ENCODE results near the gene IPO11.
"Not testable (repeated sequence)": the region's sequence is repeated elsewhere in the genome, so short reads cannot be mapped to it uniquely, and the experiment has no call there.

Gene IPO11

GRCh38 chr5:62653864-62654575 lies 241.5 kb downstream of the IPO11 start:
- Histone ChIP-seq H3K27me3 (ENCODE audit: insufficient read depth, low read length) (no peaks in the 10 kb centered on the region), H3K27ac (ENCODE audit: low read length) (no peak overlapping the region), H3K4me3 (ENCODE audit: low read length) (no peak overlapping the region), H3K4me1 (ENCODE audit: insufficient read depth, low read length) (peaks cover 5% of the 10 kb centered on the region), H3K9me3 (ENCODE audit: insufficient read depth, low read depth, low read length) (peaks cover 16% of the 10 kb centered on the region), H3K36me3 (ENCODE audit: insufficient read depth, low read depth, low read length) (no peaks in the 10 kb centered on the region), H3K9ac (ENCODE audit: low read depth, low read length) (no peak overlapping the region)

- peaks cover 16% of the 10 kb centered on the region for H3K9me3 ChIP-seq (ENCODE audit: insufficient read depth, low read depth, low read length)
- not testable (repeated sequence) for H3K4me1 ChIP-seq (ENCODE audit: insufficient read depth, low read length); H3K27me3 ChIP-seq (ENCODE audit: insufficient read depth, low read length); H3K36me3 ChIP-seq (ENCODE audit: insufficient read depth, low read depth, low read length); H3K9ac ChIP-seq (ENCODE audit: low read depth, low read length); H3K4me3 ChIP-seq (ENCODE audit: low read length); H3K27ac ChIP-seq (ENCODE audit: low read length)
Measured at GRCh38 chr5:62657772-62658171, 245.2 kb downstream of the IPO11 start.

- Histone ChIP-seq H3K9me3 (ENCODE audit: insufficient read depth, low read depth, low read length) (no peaks in the 10 kb centered on the region), H3K4me3 (ENCODE audit: low read length) (no peak overlapping the region), H3K9ac (ENCODE audit: low read depth, low read length) (no peak overlapping the region), H3K4me1 (ENCODE audit: insufficient read depth, low read length) (no peaks in the 10 kb centered on the region), H3K27me3 (ENCODE audit: insufficient read depth, low read length) (no peaks in the 10 kb centered on the region), H3K36me3 (ENCODE audit: insufficient read depth, low read depth, low read length) (no peaks in the 10 kb centered on the region), H3K27ac (ENCODE audit: low read length) (no peak overlapping the region)
Measured at GRCh38 chr5:62661126-62661525, 248.6 kb downstream of the IPO11 start.

DNA sequence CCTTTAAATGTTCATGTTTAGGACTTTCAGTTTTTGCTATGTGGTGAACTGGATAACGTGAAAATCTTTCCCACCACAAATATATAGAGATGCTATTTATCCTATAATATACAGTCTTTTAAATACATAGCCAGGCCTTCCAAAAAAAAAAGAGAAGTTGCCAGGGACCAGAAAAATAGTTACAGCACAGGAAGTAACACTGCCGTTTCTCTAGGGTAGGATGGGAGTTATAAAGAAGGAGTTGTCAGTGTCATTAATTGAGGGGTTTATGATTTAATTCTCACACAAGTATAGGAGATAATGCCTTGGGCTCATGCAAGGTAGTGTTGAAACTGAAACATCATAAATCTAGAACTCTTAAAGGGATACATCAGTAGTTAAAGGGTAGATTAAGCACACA lies 250.0 kb downstream of the IPO11 start:
- H3K27ac ChIP-seq (ENCODE audit: low read length) = no peak overlapping the region

DNA sequence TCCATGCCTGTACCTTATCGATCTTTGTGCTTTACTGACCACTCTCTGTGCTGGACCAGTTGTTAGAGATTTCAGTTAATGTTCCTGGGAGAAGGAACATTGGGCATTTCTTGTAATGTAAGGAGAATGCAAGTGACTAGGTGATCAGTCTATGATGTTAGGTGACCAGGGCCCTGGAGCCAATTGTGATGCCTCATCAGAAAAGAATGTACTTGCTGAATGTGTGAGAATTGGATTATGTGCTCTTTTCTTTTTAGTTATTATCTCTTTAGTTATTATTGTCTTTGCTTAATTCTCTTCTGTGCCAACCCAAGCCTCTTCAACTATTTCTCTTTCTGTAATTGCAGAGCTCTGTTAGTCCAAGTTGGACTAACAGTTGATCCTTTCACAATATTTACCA lies 258.9 kb downstream of the IPO11 start:
- Histone ChIP-seq H3K27ac (ENCODE audit: low read length) (no peak overlapping the region), H3K4me3 (ENCODE audit: low read length) (no peak overlapping the region), H3K4me1 (ENCODE audit: insufficient read depth, low read length) (no peaks in the 10 kb centered on the region), H3K27me3 (ENCODE audit: insufficient read depth, low read length) (no peaks in the 10 kb centered on the region), H3K9ac (ENCODE audit: low read depth, low read length) (no peak overlapping the region), H3K36me3 (ENCODE audit: insufficient read depth, low read depth, low read length) (no peaks in the 10 kb centered on the region), H3K9me3 (ENCODE audit: insufficient read depth, low read depth, low read length) (no peaks in the 10 kb centered on the region)

More for the DNA sequence above, 250.0 kb downstream of the IPO11 start:
- Histone ChIP-seq H3K4me1 (ENCODE audit: insufficient read depth, low read length) (no peaks in the 10 kb centered on the region), H3K9ac (ENCODE audit: low read depth, low read length) (no peak overlapping the region), H3K27me3 (ENCODE audit: insufficient read depth, low read length) (no peaks in the 10 kb centered on the region), H3K4me3 (ENCODE audit: low read length) (no peak overlapping the region), H3K36me3 (ENCODE audit: insufficient read depth, low read depth, low read length) (no peaks in the 10 kb centered on the region), H3K9me3 (ENCODE audit: insufficient read depth, low read depth, low read length) (no peaks in the 10 kb centered on the region)

DNA sequence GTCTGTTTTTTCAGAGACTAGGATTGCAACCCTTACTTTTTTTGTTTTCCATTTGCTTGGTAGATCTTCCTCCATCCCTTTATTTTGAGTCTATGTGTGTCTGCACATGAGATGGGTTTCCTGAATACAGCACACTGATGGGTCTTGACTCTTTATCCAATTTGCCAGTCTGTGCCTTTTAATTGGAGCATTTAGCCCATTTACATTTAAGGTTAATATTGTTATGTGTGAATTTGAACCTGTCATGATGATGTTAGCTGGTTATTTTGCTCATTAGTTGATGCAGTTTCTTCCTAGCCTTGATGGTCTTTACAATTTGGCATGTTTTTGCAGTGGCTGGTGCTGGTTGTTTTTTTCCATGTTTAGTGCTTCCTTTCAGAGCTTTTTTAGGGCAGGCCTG lies 264.0 kb downstream of the IPO11 start:
- H3K27me3 ChIP-seq (ENCODE audit: insufficient read depth, low read length); H3K9ac ChIP-seq (ENCODE audit: low read depth, low read length); H3K36me3 ChIP-seq (ENCODE audit: insufficient read depth, low read depth, low read length); H3K4me1 ChIP-seq (ENCODE audit: insufficient read depth, low read length); H3K27ac ChIP-seq (ENCODE audit: low read length); H3K4me3 ChIP-seq (ENCODE audit: low read length): not testable (repeated sequence)
- peaks cover 17% of the 10 kb centered on the region for H3K9me3 ChIP-seq (ENCODE audit: insufficient read depth, low read depth, low read length)
